ENCODE results near the gene DACT1. TPM values are rescaled to one million over a fixed set of nuclear protein-coding genes. Genes with fewer than 3 reads are reported as not detected.

DACT1 gene
- total RNA-seq, 2 donors from 2014 or later = 0.42 to 4.2 TPM

DNA sequence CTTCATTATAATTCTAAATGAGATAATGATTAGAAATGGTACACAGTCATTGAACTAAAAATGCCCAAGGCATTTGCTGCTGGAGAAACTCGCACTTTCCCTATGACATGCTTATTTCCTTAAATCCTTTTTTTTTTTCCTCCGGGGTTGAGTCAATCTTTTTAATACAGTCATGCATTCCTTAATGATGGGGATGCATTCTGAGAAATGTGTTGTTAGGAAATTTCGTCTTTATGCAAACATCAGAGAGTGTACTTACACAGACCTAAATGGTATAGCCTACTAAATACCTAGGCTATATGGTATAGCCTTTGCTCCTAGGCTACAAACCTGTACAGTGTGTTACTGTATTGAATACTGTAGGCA lies 29.8 kb upstream of the DACT1 start:
- no peaks in the 10 kb centered on the region for H3K27me3 ChIP-seq (ENCODE audit: control insufficient read depth, insufficient read depth, low read length, poor library complexity, severe bottlenecking)
- Mint-ChIP-seq H3K4me1 (peaks cover 13% of the 10 kb centered on the region), H3K36me3 (ENCODE audit: low read depth) (no peaks in the 10 kb centered on the region), H3K27ac (no peak overlapping the region), H3K4me3 (no peak overlapping the region), H3K27me3 (ENCODE audit: insufficient read depth) (peaks cover 3% of the 10 kb centered on the region), H3K9me3 (no peaks in the 10 kb centered on the region)
- no peak overlapping the region for H3K4me3 ChIP-seq (ENCODE audit: low read length)
- no peak for DNase-seq
- TF ChIP-seq, protein P1, sequence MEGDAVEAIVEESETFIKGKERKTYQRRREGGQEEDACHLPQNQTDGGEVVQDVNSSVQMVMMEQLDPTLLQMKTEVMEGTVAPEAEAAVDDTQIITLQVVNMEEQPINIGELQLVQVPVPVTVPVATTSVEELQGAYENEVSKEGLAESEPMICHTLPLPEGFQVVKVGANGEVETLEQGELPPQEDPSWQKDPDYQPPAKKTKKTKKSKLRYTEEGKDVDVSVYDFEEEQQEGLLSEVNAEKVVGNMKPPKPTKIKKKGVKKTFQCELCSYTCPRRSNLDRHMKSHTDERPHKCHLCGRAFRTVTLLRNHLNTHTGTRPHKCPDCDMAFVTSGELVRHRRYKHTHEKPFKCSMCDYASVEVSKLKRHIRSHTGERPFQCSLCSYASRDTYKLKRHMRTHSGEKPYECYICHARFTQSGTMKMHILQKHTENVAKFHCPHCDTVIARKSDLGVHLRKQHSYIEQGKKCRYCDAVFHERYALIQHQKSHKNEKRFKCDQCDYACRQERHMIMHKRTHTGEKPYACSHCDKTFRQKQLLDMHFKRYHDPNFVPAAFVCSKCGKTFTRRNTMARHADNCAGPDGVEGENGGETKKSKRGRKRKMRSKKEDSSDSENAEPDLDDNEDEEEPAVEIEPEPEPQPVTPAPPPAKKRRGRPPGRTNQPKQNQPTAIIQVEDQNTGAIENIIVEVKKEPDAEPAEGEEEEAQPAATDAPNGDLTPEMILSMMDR (conservative IDR thresholded peaks at IDR 0.05) = no peak
- H3K27ac ChIP-seq (ENCODE audit: low read depth, low read length) = no peak overlapping the region
- no peaks in the 10 kb centered on the region for H3K36me3 ChIP-seq (ENCODE audit: control insufficient read depth, insufficient read depth, low read length)
- H3K9me3 ChIP-seq (ENCODE audit: control insufficient read depth, low read length) = no peaks in the 10 kb centered on the region
- WGBS, 2 experiments (ENCODE audit: insufficient coverage in 1 of 2, insufficient read length in 1 of 2) = 83 to 94% methylated on average over 2 to 3 of the region's 3 CpGs
- no peaks in the 10 kb centered on the region for H3K4me1 ChIP-seq (ENCODE audit: control insufficient read depth, insufficient read depth, low read length)
- H3K9ac ChIP-seq (ENCODE audit: extremely low read depth, low read length, poor library complexity, severe bottlenecking) = no peak overlapping the region

DNA sequence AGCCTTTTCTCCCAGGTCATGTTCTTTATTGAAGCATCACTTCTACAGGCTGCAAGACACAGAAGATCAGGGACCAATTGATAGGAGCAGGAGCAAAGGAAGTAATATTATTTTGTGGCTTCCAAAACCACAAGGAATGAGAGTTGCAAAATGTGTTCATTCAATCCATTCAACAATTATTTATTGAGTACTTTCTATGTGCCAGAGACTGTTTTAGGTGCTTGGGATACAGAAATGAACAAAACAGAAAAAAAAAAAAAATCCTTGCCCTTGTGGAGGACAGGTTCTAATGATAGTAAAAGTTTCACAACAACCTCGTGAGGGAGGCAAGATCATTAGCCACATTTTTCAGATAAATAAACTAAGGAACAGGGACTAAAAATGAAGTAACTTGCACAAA lies 20.1 kb upstream of the DACT1 start:
- Mint-ChIP-seq H3K27me3 (ENCODE audit: insufficient read depth) (no peaks in the 10 kb centered on the region), H3K4me3 (no peak overlapping the region), H3K9me3 (no peaks in the 10 kb centered on the region), H3K36me3 (ENCODE audit: low read depth) (no peaks in the 10 kb centered on the region), H3K27ac (no peak overlapping the region), H3K4me1 (peaks cover 22% of the 10 kb centered on the region)
- Histone ChIP-seq H3K36me3 (ENCODE audit: control insufficient read depth, insufficient read depth, low read length) (no peaks in the 10 kb centered on the region), H3K4me1 (ENCODE audit: control insufficient read depth, insufficient read depth, low read length) (no peaks in the 10 kb centered on the region), H3K27me3 (ENCODE audit: control insufficient read depth, insufficient read depth, low read length, poor library complexity, severe bottlenecking) (no peaks in the 10 kb centered on the region), H3K4me3 (ENCODE audit: low read length) (no peak overlapping the region), H3K27ac (ENCODE audit: low read depth, low read length) (no peak overlapping the region), H3K9ac (ENCODE audit: extremely low read depth, low read length, poor library complexity, severe bottlenecking) (no peak overlapping the region), H3K9me3 (ENCODE audit: control insufficient read depth, low read length) (no peaks in the 10 kb centered on the region)
- no peak for DNase-seq
- TF ChIP-seq, protein P1 (conservative IDR thresholded peaks at IDR 0.05) = no peak
- 75 to 100% methylated on average over 1 of the region's 1 CpG for WGBS, 2 experiments (ENCODE audit: insufficient coverage in 1 of 2, insufficient read length in 1 of 2)

DNA sequence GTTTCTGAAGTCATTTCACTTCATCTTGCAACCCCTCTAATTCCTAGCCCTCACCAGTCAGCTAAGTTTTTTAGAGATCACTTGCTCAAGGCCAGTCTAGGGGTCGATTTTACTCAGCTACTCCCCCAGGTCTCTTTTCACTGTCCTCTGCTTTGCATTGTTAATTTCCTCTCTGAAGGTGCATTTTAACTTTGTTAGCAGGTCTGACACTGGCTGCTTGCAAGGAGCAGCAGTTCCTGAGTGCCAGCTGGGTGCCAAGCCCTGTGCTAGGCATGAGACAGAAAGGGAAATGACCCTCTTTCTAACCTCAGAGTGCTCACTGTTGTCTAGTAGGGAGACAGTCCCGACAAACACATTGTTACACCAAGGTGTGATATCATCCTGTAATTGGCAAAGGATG lies 17.8 kb upstream of the DACT1 start:
- peaks cover 25% of the 10 kb centered on the region for H3K4me1 Mint-ChIP-seq
- no peak overlapping the region for H3K4me3 Mint-ChIP-seq
- TF ChIP-seq, protein P1 (conservative IDR thresholded peaks at IDR 0.05) = no peak
- no peaks in the 10 kb centered on the region for H3K9me3 Mint-ChIP-seq
- peak overlapping the region; percentile 14 for H3K27ac Mint-ChIP-seq
- Histone ChIP-seq H3K4me1 (ENCODE audit: control insufficient read depth, insufficient read depth, low read length) (no peaks in the 10 kb centered on the region), H3K9ac (ENCODE audit: extremely low read depth, low read length, poor library complexity, severe bottlenecking) (no peak overlapping the region), H3K27ac (ENCODE audit: low read depth, low read length) (no peak overlapping the region), H3K4me3 (ENCODE audit: low read length) (no peak overlapping the region), H3K27me3 (ENCODE audit: control insufficient read depth, insufficient read depth, low read length, poor library complexity, severe bottlenecking) (no peaks in the 10 kb centered on the region), H3K9me3 (ENCODE audit: control insufficient read depth, low read length) (no peaks in the 10 kb centered on the region), H3K36me3 (ENCODE audit: control insufficient read depth, insufficient read depth, low read length) (no peaks in the 10 kb centered on the region)
- no peaks in the 10 kb centered on the region for H3K27me3 Mint-ChIP-seq (ENCODE audit: insufficient read depth)
- no peaks in the 10 kb centered on the region for H3K36me3 Mint-ChIP-seq (ENCODE audit: low read depth)
- no peak for DNase-seq
- 35% methylated on average over 2 of the region's 2 CpGs; no CpG with 5 or more reads in 1 of the 2 experiments for WGBS, 2 experiments (ENCODE audit: insufficient coverage in 1 of 2, insufficient read length in 1 of 2)

Measured in endodermal cell (in vitro differentiated cells).